ENCODE results near the gene SLC26A11.
A peak's percentile ranks its signal among the peaks of the same experiment; 100 is the strongest.

SLC26A11 gene

DNA sequence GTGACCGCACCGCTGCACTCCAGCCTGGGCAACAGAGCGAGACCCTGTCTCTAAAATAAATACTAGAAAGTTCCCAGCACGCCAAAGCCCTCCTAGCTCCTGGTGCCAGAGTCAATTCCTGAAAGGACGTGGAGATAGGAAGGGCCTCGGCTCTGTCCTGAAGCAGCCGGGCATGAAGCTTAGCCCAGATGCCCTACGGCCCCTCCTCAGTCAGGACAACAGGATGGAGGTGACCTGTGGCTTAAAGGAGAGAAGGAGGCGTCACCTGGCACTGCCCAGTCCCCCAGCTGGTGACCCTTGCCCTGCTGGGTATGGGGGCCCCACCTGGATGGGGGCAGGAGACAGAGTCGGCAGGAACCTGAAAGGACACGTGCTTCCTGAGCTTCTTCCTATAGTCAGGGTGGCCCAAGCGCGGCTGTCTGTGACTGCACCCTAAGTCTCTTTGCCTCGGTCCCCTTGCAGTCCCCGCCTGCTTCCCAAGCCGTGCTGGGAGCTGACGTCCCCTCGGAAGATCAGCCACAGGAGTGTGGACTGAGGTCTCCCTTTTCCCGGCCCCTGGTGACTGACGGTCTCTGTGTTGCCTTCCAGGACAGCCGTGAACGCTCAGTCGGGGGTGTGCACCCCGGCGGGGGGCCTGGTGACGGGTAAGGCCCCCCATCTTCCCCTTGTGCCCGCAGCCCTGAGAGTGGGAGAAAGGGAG is 25.5 kb downstream of the SLC26A11 start:
- Histone ChIP-seq H3K27me3 (no peaks in the 10 kb centered on the region), H3K9me3 (no peaks in the 10 kb centered on the region), H3K27ac (no peak overlapping the region), H3K4me3 (no peak overlapping the region), H3K4me1 (no peaks in the 10 kb centered on the region), H3K36me3 (peaks cover 54 to 100% (median 80%) of the 10 kb centered on the region in 3 donors)
- intact Hi-C loops (cut with DNase I; ENCODE audit: low total_unique reads): no loop called here
- no peak for DNase-seq
- TF ChIP-seq, protein P1, sequence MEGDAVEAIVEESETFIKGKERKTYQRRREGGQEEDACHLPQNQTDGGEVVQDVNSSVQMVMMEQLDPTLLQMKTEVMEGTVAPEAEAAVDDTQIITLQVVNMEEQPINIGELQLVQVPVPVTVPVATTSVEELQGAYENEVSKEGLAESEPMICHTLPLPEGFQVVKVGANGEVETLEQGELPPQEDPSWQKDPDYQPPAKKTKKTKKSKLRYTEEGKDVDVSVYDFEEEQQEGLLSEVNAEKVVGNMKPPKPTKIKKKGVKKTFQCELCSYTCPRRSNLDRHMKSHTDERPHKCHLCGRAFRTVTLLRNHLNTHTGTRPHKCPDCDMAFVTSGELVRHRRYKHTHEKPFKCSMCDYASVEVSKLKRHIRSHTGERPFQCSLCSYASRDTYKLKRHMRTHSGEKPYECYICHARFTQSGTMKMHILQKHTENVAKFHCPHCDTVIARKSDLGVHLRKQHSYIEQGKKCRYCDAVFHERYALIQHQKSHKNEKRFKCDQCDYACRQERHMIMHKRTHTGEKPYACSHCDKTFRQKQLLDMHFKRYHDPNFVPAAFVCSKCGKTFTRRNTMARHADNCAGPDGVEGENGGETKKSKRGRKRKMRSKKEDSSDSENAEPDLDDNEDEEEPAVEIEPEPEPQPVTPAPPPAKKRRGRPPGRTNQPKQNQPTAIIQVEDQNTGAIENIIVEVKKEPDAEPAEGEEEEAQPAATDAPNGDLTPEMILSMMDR (IDR thresholded peaks at IDR 0.05): no peak

DNA sequence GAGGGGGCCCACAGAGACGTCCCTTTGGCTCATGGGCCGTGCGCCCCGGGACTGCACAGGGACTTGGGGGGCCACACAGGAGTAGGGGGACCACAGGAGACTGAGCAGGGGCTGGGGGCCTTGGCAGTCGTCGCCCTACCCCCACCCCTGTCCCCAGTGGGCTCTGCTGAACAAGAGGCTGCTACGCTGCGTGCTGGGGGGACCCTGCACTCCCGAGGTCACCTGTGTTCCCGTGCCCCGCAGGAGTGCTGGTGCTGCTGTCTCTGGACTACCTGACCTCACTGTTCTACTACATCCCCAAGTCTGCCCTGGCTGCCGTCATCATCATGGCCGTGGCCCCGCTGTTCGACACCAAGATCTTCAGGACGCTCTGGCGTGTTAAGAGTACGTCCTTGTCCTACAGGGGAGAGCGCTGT is 26.0 kb downstream of the SLC26A11 start:
- TF ChIP-seq, protein P1 (IDR thresholded peaks at IDR 0.05): no peak
- Histone ChIP-seq H3K27me3 (no peaks in the 10 kb centered on the region), H3K36me3 (peaks cover 49 to 100% (median 78%) of the 10 kb centered on the region in 3 donors), H3K27ac (no peak overlapping the region), H3K4me3 (no peak overlapping the region), H3K9me3 (no peaks in the 10 kb centered on the region), H3K4me1 (no peaks in the 10 kb centered on the region)
- DNase-seq: peak in 1 of 2 donors; percentile 9
- intact Hi-C loops (cut with DNase I; ENCODE audit: low total_unique reads): no loop called here

GRCh38 chr17:80246726-80247125 is 26.5 kb downstream of the SLC26A11 start:
- Histone ChIP-seq H3K4me3 (no peak overlapping the region), H3K9me3 (no peaks in the 10 kb centered on the region), H3K36me3 (peaks cover 45 to 100% (median 73%) of the 10 kb centered on the region in 3 donors), H3K27ac (no peak overlapping the region), H3K27me3 (no peaks in the 10 kb centered on the region), H3K4me1 (no peaks in the 10 kb centered on the region)
- intact Hi-C loops (cut with DNase I; ENCODE audit: low total_unique reads): no loop called here
- TF ChIP-seq, protein P1 (IDR thresholded peaks at IDR 0.05): no peak
- peak in 1 of 2 donors; percentile 13 for DNase-seq

- intact Hi-C loops (cut with DNase I; ENCODE audit: low total_unique reads): no loop called here
- Histone ChIP-seq H3K4me1 (no peaks in the 10 kb centered on the region), H3K27ac (no peak overlapping the region), H3K4me3 (no peak overlapping the region), H3K36me3 (peaks cover 40 to 100% (median 65%) of the 10 kb centered on the region in 3 donors), H3K27me3 (no peaks in the 10 kb centered on the region), H3K9me3 (no peaks in the 10 kb centered on the region)
- TF ChIP-seq, protein P1 (IDR thresholded peaks at IDR 0.05): no peak
- DNase-seq: peak in 1 of 2 donors; percentile 12
Measured at GRCh38 chr17:80247561-80247960, 27.3 kb downstream of the SLC26A11 start.

DNA sequence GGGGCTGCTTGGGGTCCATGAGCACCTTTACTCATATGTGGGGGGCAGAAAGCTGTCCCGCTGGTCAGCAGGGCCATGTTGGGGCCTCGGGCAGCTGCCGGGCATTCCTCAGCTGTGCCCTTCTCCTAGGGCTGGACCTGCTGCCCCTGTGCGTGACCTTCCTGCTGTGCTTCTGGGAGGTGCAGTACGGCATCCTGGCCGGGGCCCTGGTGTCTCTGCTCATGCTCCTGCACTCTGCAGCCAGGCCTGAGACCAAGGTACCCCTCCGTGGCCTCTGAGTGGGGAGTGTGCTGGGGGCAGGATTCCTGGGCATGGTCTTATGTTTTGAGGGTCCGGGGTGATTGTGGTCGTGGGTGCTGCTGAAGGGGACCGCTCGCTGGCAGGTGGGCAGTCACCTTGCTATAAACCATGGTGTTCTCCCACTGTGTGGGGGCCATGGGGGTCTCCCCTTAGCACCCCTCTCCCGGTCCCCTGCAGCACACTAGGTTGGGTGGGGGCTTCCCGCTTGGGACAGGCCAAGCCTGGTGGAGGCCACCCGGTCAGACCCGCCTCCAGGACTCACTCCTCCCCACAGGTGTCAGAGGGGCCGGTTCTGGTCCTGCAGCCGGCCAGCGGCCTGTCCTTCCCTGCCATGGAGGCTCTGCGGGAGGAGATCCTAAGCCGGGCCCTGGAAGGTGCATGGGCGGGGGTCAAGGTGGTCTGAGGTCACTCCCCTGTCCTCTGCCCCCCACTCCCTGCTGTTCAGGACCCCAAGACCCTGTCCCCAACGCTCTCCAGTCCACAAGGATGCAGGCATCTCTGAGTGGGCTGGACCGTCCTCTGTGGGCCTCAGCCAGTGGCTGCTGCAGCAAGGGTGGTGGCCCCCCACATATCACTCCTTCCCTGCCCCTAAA is 28.0 kb downstream of the SLC26A11 start:
- peaks cover 35 to 100% (median 65%) of the 10 kb centered on the region in 3 donors for H3K36me3 ChIP-seq
- intact Hi-C loops (cut with DNase I; ENCODE audit: low total_unique reads): no loop called here

More for the DNA sequence above, 28.0 kb downstream of the SLC26A11 start:
- DNase-seq: peak in 1 of 2 donors; percentile 12
- H3K9me3 ChIP-seq: no peaks in the 10 kb centered on the region
- no peaks in the 10 kb centered on the region for H3K4me1 ChIP-seq
- no peak overlapping the region for H3K27ac ChIP-seq
- TF ChIP-seq, protein P1 (IDR thresholded peaks at IDR 0.05): no peak
- H3K4me3 ChIP-seq: no peak overlapping the region
- H3K27me3 ChIP-seq: no peaks in the 10 kb centered on the region
